ENCODE results near the gene PRSS33. TPM values are rescaled to one million over a fixed set of nuclear protein-coding genes. Genes with fewer than 3 reads are reported as not detected.

PRSS33 gene
- polyA plus RNA-seq, 1 experiment, result not detected

DNA sequence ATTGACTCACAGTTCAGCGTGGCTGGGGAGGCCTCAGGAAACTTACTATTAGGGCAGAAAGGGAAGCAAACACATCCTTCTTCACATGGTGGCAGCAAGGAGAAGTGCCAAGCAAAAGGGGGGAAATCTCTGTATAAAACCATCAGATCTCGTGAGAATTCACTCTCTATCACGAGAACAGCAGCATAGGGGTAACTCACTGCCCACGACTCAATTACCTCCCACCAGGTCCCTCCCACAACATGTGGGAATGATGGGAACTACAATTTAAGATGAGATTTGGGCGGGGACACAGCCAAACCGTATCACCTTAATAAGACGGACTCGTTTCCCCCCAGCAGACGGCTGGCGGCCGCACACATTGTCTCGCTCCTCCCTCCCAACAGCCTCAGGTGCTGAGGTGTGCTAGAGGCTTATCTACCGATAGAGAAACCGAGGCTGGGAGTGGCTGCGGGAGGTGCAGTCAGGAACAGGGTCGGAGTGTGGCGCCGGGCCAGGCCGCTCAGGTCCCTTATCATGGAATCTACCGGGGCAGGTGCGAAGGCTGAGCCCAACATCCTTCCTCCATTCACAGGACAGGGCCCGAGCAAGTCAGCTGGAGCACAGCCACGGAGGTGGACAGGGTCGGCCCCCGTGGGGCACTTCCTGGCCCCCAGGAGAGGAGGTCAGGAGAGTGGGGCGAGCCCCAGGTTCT, 37.8 kb upstream of the PRSS33 start:
- Histone ChIP-seq H3K9me3 (ENCODE audit: control insufficient read depth, insufficient read depth, low read length) (no peaks in the 10 kb centered on the region; the same call in 1 of the 2 replicates), H3K27me3 (ENCODE audit: control insufficient read depth, insufficient read depth, low read length) (peaks cover 41% of the 10 kb centered on the region), H3K27ac (ENCODE audit: low read depth, low read length) (no peak overlapping the region), H3K4me3 (ENCODE audit: low read depth, low read length) (no peak overlapping the region)
- TF ChIP-seq, protein P1, sequence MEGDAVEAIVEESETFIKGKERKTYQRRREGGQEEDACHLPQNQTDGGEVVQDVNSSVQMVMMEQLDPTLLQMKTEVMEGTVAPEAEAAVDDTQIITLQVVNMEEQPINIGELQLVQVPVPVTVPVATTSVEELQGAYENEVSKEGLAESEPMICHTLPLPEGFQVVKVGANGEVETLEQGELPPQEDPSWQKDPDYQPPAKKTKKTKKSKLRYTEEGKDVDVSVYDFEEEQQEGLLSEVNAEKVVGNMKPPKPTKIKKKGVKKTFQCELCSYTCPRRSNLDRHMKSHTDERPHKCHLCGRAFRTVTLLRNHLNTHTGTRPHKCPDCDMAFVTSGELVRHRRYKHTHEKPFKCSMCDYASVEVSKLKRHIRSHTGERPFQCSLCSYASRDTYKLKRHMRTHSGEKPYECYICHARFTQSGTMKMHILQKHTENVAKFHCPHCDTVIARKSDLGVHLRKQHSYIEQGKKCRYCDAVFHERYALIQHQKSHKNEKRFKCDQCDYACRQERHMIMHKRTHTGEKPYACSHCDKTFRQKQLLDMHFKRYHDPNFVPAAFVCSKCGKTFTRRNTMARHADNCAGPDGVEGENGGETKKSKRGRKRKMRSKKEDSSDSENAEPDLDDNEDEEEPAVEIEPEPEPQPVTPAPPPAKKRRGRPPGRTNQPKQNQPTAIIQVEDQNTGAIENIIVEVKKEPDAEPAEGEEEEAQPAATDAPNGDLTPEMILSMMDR (IDR thresholded peaks at IDR 0.05; ENCODE audit: low read depth, low read length), result no peak
- no peak for DNase-seq (ENCODE audit: low read depth, low spot score)
- POLR2A ChIA-PET, result no interaction called here
- CTCF ChIA-PET, result interaction anchor here (1.0 kb wide), 1 partner anchor 14 kb away, joined by 5 read pairs; no protein-coding TSS in a partner anchor

DNA sequence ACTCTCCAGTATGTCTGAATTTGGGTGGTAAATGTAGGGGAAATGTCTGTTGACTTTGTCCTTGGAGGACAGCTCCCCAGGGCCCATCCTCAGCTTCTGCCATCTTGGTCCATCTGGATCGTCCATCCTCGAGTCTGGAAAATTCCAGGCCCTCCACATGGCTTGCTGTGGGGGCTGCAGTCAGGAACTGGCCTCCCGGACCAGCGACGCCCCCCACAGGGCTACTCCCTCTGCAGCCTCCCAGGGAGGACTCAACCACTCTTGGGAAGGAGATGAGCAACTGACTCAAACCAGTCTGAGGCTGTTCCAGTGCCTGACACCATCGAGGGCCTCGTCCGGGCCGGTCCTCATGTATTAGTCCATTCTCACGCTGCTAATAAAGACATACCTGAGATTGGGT, 37.3 kb upstream of the PRSS33 start:
- TF ChIP-seq, protein P1 (IDR thresholded peaks at IDR 0.05; ENCODE audit: low read depth, low read length), result no peak
- no peak for DNase-seq (ENCODE audit: low read depth, low spot score)
- CTCF ChIA-PET, result no interaction called here
- Histone ChIP-seq H3K4me3 (ENCODE audit: low read depth, low read length) (no peak overlapping the region), H3K27me3 (ENCODE audit: control insufficient read depth, insufficient read depth, low read length) (peaks cover 40% of the 10 kb centered on the region), H3K9me3 (ENCODE audit: control insufficient read depth, insufficient read depth, low read length) (no peaks in the 10 kb centered on the region; the same call in 1 of the 2 replicates), H3K27ac (ENCODE audit: low read depth, low read length) (no peak overlapping the region)
- POLR2A ChIA-PET, result no interaction called here

DNA sequence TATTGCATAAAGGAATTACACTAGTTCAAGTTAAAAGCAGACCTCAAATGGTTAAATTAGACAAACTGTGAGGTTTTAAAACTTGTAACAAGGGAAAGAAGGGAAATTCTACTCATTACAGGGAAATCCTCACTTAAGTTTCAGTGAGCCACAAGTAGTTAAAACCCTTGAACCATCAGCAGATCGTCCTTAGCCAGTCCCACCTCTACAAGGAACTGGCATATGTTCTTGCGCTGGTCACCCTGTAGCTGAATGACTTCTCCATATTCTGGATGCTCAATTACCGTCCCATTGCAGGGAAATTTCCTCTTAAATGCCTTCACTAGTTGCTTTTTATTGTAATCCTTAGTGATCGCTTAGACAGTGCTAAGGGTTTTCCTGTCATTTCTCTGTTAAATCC, 35.1 kb upstream of the PRSS33 start:
- Histone ChIP-seq H3K9me3 (ENCODE audit: control insufficient read depth, insufficient read depth, low read length) (peaks cover 3% of the 10 kb centered on the region; the same call in 1 of the 2 replicates), H3K27me3 (ENCODE audit: control insufficient read depth, insufficient read depth, low read length) (peaks cover 36% of the 10 kb centered on the region), H3K4me3 (ENCODE audit: low read depth, low read length) (no peak overlapping the region), H3K27ac (ENCODE audit: low read depth, low read length) (no peak overlapping the region)
- ChIA-PET POLR2A (no interaction called here), CTCF (interaction anchor here (1.1 to 1.2 kb wide), 2 partner anchors 17 to 105 kb away, joined by 4 read pairs; no protein-coding TSS in a partner anchor)
- no peak for DNase-seq (ENCODE audit: low read depth, low spot score)
- TF ChIP-seq, protein P1 (IDR thresholded peaks at IDR 0.05; ENCODE audit: low read depth, low read length), result no peak

DNA sequence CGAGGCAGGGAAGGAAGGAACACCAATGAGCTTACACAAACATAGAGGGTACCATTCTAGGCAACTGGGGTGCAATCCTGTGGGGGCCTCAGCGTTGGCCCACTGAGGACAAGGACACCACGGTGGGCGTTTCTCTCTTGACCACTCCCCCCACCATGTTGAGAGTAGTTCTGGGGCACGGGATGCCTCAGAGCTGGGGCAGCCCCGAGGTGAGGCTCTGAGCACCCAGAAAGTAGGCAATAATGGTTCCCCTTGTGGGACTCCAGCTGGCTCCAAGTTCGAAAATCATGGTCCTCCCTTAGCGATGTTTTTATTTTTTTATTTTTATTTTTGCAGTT, 34.8 kb upstream of the PRSS33 start:
- Histone ChIP-seq H3K27ac (ENCODE audit: low read depth, low read length) (no peak overlapping the region), H3K4me3 (ENCODE audit: low read depth, low read length) (no peak overlapping the region), H3K27me3 (ENCODE audit: control insufficient read depth, insufficient read depth, low read length) (peaks cover 36% of the 10 kb centered on the region), H3K9me3 (ENCODE audit: control insufficient read depth, insufficient read depth, low read length) (peaks cover 4% of the 10 kb centered on the region; the same call in 1 of the 2 replicates)
- TF ChIP-seq, protein P1 (IDR thresholded peaks at IDR 0.05; ENCODE audit: low read depth, low read length), result no peak
- CTCF ChIA-PET, result interaction anchor here (1.1 to 1.2 kb wide), 2 partner anchors 17 to 105 kb away, joined by 4 read pairs; no protein-coding TSS in a partner anchor
- POLR2A ChIA-PET, result no interaction called here
- no peak for DNase-seq (ENCODE audit: low read depth, low spot score)

DNA sequence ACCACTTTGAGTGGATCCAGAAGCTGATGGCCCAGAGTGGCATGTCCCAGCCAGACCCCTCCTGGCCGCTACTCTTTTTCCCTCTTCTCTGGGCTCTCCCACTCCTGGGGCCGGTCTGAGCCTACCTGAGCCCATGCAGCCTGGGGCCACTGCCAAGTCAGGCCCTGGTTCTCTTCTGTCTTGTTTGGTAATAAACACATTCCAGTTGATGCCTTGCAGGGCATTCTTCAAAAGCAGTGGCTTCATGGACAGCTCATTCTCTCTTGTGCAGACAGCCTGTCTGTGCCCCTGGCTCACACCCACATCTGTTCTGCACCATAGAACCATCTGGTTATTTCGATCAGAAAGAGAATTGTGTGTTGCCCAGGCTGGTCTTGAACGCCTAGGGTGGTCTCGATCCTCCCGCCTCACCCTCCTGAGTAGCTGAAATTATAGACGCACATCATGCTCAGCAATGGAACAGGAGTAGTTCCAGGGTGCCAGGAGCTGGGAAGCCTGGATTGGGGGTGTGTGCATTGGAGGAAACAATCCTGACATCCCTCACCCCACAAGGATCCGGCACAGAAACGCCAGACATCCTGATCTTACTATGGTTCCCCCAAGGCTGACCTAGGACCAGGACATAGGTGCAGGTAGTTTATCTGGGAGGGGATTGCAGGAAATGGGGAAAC, 34.3 kb upstream of the PRSS33 start:
- DNase-seq (ENCODE audit: low read depth, low spot score), result no peak
- TF ChIP-seq, protein P1 (IDR thresholded peaks at IDR 0.05; ENCODE audit: low read depth, low read length), result no peak
- no peak overlapping the region for H3K27ac ChIP-seq (ENCODE audit: low read depth, low read length)
- ChIA-PET CTCF (interaction anchor here (0.5 to 1.2 kb wide), 3 partner anchors 18 to 105 kb away, joined by 4 read pairs; no protein-coding TSS in a partner anchor), POLR2A (no interaction called here)
- peaks cover 36% of the 10 kb centered on the region for H3K27me3 ChIP-seq (ENCODE audit: control insufficient read depth, insufficient read depth, low read length)
- H3K9me3 ChIP-seq (ENCODE audit: control insufficient read depth, insufficient read depth, low read length), result peaks cover 4% of the 10 kb centered on the region; the same call in 1 of the 2 replicates
- no peak overlapping the region for H3K4me3 ChIP-seq (ENCODE audit: low read depth, low read length)
